Stimulated activated CD4-positive, alpha-beta T cell treated with anti-CD3 and anti-CD28 coated beads, Interleukin-15, amount 100 ng/mL, for 24 hours (primary cell): Measurements from ENCODE around the gene STARD8.
"Not testable (repeated sequence)": the region's sequence is repeated elsewhere in the genome, so short reads cannot be mapped to it uniquely, and the experiment has no call there.

Source experiments
- DNase-seq: peaks from one replicate; pipeline ENCODE4 v3.0.0-alpha.2; 2020

Gene STARD8

GRCh38 chrX:68660746-68661145 is 13.3 kb downstream of the STARD8 start:
- DNase-seq: no peak

GRCh38 chrX:68665502-68665901 is 18.0 kb downstream of the STARD8 start:
- DNase-seq: no peak

- DNase-seq: no peak
Measured at GRCh38 chrX:68666580-68666979, 19.1 kb downstream of the STARD8 start.

GRCh38 chrX:68669094-68669860 is 21.8 kb downstream of the STARD8 start:
- DNase-seq: no peak

GRCh38 chrX:68669871-68670270 is 22.4 kb downstream of the STARD8 start:
- DNase-seq: no peak

GRCh38 chrX:68671221-68671620 is 23.8 kb downstream of the STARD8 start:
- no peak for DNase-seq

- DNase-seq: no peak
Measured at GRCh38 chrX:68672581-68673318, 25.3 kb downstream of the STARD8 start.

GRCh38 chrX:68675571-68675970 is 28.1 kb downstream of the STARD8 start:
- no peak for DNase-seq

GRCh38 chrX:68676335-68676734 is 28.9 kb downstream of the STARD8 start:
- DNase-seq: no peak

GRCh38 chrX:68677998-68678397 is 30.5 kb downstream of the STARD8 start:
- DNase-seq: no peak

- DNase-seq: no peak
Measured at GRCh38 chrX:68681443-68681941, 34.0 kb downstream of the STARD8 start.

GRCh38 chrX:68682790-68683189 is 35.3 kb downstream of the STARD8 start:
- no peak for DNase-seq

GRCh38 chrX:68683580-68683979 is 36.1 kb downstream of the STARD8 start:
- no peak for DNase-seq

GRCh38 chrX:68684291-68684918 is 36.9 kb downstream of the STARD8 start:
- peak; percentile 38 for DNase-seq

- DNase-seq: no peak
Measured at GRCh38 chrX:68684919-68685304, 37.4 kb downstream of the STARD8 start.

- no peak for DNase-seq
Measured at GRCh38 chrX:68685685-68686084, 38.2 kb downstream of the STARD8 start.

- DNase-seq: peak; percentile 52
Measured at GRCh38 chrX:68686097-68686977, 38.9 kb downstream of the STARD8 start.

- not testable (repeated sequence) for DNase-seq
Measured at GRCh38 chrX:68688931-68689330, 41.5 kb downstream of the STARD8 start.

GRCh38 chrX:68690936-68691501 is 43.6 kb downstream of the STARD8 start:
- no peak for DNase-seq

GRCh38 chrX:68691921-68692320 is 44.5 kb downstream of the STARD8 start:
- DNase-seq: no peak

GRCh38 chrX:68692651-68693050 is 45.2 kb downstream of the STARD8 start:
- no peak for DNase-seq
